GM18517 (cell line): Measurements from ENCODE around the gene NPAS2.

Source experiments
- ATAC-seq: cut with Tn5 transposase; IDR thresholded peaks from one replicate; pipeline ENCODE4 v1.9.1; 2021; ENCODE audit warnings: mild to moderate bottlenecking, moderate library complexity; ENCODE audit not compliant: unreplicated experiment

NPAS2 gene

GRCh38 chr2:100793220-100793619 is 26.7 kb upstream of the NPAS2 start:
- ATAC-seq: no peak

- no peak for ATAC-seq
These were observed 26.0 kb upstream of the NPAS2 start for GRCh38 chr2:100793982-100794381.

GRCh38 chr2:100796499-100797100 is 23.3 kb upstream of the NPAS2 start:
- ATAC-seq: no peak

- no peak for ATAC-seq
These were observed 20.3 kb upstream of the NPAS2 start for GRCh38 chr2:100799686-100800085.

GRCh38 chr2:100800915-100801314 is 19.0 kb upstream of the NPAS2 start:
- no peak for ATAC-seq

- no peak for ATAC-seq
These were observed 18.5 kb upstream of the NPAS2 start for GRCh38 chr2:100801402-100801801.

- ATAC-seq: no peak
These were observed 17.9 kb upstream of the NPAS2 start for GRCh38 chr2:100802066-100802465.

- ATAC-seq: no peak
These were observed 16.6 kb upstream of the NPAS2 start for GRCh38 chr2:100803334-100803733.

- no peak for ATAC-seq
These were observed 13.4 kb upstream of the NPAS2 start for GRCh38 chr2:100806550-100806949.

GRCh38 chr2:100807707-100808106 is 12.2 kb upstream of the NPAS2 start:
- ATAC-seq: no peak

- no peak for ATAC-seq
These were observed 11.4 kb upstream of the NPAS2 start for GRCh38 chr2:100808582-100808981.

- ATAC-seq: no peak
These were observed 10.4 kb upstream of the NPAS2 start for GRCh38 chr2:100809506-100809905.

GRCh38 chr2:100810603-100811145 is 9.3 kb upstream of the NPAS2 start:
- no peak for ATAC-seq

- ATAC-seq: no peak
These were observed 7.8 kb upstream of the NPAS2 start for GRCh38 chr2:100812116-100812515.

- no peak for ATAC-seq
These were observed 7.4 kb upstream of the NPAS2 start for GRCh38 chr2:100812573-100812972.

GRCh38 chr2:100813527-100813926 is 6.4 kb upstream of the NPAS2 start:
- no peak for ATAC-seq

GRCh38 chr2:100814043-100814442 is 5.9 kb upstream of the NPAS2 start:
- no peak for ATAC-seq

- ATAC-seq: no peak
These were observed 5.5 kb upstream of the NPAS2 start for GRCh38 chr2:100814453-100814852.

- ATAC-seq: no peak
These were observed 2.5 kb upstream of the NPAS2 start for GRCh38 chr2:100817388-100817985.

- ATAC-seq: no peak
These were observed 1.8 kb upstream of the NPAS2 start for GRCh38 chr2:100818003-100818605.

- ATAC-seq: no peak
These were observed 1.2 kb upstream of the NPAS2 start for GRCh38 chr2:100818606-100819369.

GRCh38 chr2:100820273-100820522 is 259 bp downstream of the NPAS2 start:
- no peak for ATAC-seq
